ENCODE measurements around the gene TXNDC5.

Gene TXNDC5

GRCh38 chr6:7910654-7911344 lies at the start of gene TXNDC5:
TXNDC5 (minus strand) TSS chr6:7910788; CDS start chr6:7910776, 12 bp downstream.
- peak; percentile 89 for DNase-seq (ENCODE audit: low spot score)

- no peak for DNase-seq (ENCODE audit: low spot score)
Observed at GRCh38 chr6:7960141-7960540, 49.6 kb upstream of the TXNDC5 start.

- DNase-seq (ENCODE audit: low spot score) = no peak
Observed at GRCh38 chr6:7959453-7959852, 48.9 kb upstream of the TXNDC5 start.

GRCh38 chr6:7958464-7958863 lies 47.9 kb upstream of the TXNDC5 start:
- DNase-seq (ENCODE audit: low spot score) = no peak

- DNase-seq (ENCODE audit: low spot score) = no peak
Observed at GRCh38 chr6:7956257-7956656, 45.7 kb upstream of the TXNDC5 start.

- DNase-seq (ENCODE audit: low spot score) = no peak
Observed at GRCh38 chr6:7954477-7955200, 44.1 kb upstream of the TXNDC5 start.

GRCh38 chr6:7953753-7954152 lies 43.2 kb upstream of the TXNDC5 start:
- no peak for DNase-seq (ENCODE audit: low spot score)

GRCh38 chr6:7939864-7940228 lies 29.3 kb upstream of the TXNDC5 start:
- no peak for DNase-seq (ENCODE audit: low spot score)

- peak; percentile 51 for DNase-seq (ENCODE audit: low spot score)
Observed at GRCh38 chr6:7939184-7939863, 28.7 kb upstream of the TXNDC5 start.

GRCh38 chr6:7938562-7939183 lies 28.1 kb upstream of the TXNDC5 start:
- no peak for DNase-seq (ENCODE audit: low spot score)

GRCh38 chr6:7933794-7934193 lies 23.2 kb upstream of the TXNDC5 start:
- peak; percentile 62 for DNase-seq (ENCODE audit: low spot score)

GRCh38 chr6:7932625-7933024 lies 22.0 kb upstream of the TXNDC5 start:
- no peak for DNase-seq (ENCODE audit: low spot score)

- no peak for DNase-seq (ENCODE audit: low spot score)
Observed at GRCh38 chr6:7924867-7925266, 14.3 kb upstream of the TXNDC5 start.

- DNase-seq (ENCODE audit: low spot score) = no peak
Observed at GRCh38 chr6:7922596-7922995, 12.0 kb upstream of the TXNDC5 start.

GRCh38 chr6:7921632-7922092 lies 11.1 kb upstream of the TXNDC5 start:
- DNase-seq (ENCODE audit: low spot score) = no peak

- no peak for DNase-seq (ENCODE audit: low spot score)
Observed at GRCh38 chr6:7921046-7921445, 10.5 kb upstream of the TXNDC5 start.

- no peak for DNase-seq (ENCODE audit: low spot score)
Observed at GRCh38 chr6:7920425-7920824, 9.8 kb upstream of the TXNDC5 start.

- DNase-seq (ENCODE audit: low spot score) = no peak
Observed at GRCh38 chr6:7919871-7920270, 9.3 kb upstream of the TXNDC5 start.

GRCh38 chr6:7918403-7918802 lies 7.8 kb upstream of the TXNDC5 start:
- no peak for DNase-seq (ENCODE audit: low spot score)

- DNase-seq (ENCODE audit: low spot score) = no peak
Observed at GRCh38 chr6:7917729-7918128, 7.1 kb upstream of the TXNDC5 start.

- DNase-seq (ENCODE audit: low spot score) = peak; percentile 69
Observed at GRCh38 chr6:7916959-7917358, 6.4 kb upstream of the TXNDC5 start.

- peak; percentile 57 for DNase-seq (ENCODE audit: low spot score)
Observed at GRCh38 chr6:7914991-7915789, 4.6 kb upstream of the TXNDC5 start.

Data from germinal center (tissue), 1 donor.